ENCODE data around the gene CCDC57.

DNA sequence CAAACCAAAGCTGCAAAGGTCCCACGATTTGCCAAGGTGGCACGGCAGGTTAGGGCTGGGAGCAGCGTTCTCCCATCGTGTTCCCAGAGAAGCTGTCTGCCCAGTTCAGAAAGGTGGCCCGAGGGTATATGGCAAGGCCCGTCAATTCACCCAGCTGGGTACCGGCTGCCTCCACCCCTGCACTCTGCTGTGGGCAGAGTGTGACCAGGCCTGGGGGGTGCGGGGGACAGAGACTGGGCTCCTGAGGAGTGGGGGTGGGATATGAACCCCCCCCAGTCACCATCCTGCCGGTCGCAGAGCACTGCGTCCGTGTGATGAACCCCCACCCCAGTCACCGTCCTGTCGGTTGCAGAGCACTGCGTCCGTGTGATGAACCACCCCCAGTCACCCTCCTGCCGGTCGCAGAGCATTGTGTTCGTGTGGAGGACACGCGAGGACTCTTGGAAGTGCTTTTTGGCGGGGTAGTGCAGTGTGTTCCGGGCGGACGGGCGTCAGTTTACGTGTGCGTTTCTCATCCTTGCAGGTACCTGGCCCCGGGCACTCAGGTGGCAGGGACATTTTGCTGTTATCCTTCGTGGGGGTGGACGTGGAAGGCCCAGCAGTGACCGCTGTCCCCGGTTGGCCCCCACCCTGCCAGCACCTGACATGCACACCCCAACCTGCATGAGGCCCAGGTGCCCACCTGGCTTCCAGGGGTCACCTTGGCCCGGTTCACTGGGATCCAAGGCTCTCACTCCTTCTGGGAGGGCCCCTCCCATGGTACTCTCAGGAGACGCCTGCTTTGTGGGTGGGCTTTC, 111.9 kb downstream of the CCDC57 start:
- TF ChIP-seq, protein P1, sequence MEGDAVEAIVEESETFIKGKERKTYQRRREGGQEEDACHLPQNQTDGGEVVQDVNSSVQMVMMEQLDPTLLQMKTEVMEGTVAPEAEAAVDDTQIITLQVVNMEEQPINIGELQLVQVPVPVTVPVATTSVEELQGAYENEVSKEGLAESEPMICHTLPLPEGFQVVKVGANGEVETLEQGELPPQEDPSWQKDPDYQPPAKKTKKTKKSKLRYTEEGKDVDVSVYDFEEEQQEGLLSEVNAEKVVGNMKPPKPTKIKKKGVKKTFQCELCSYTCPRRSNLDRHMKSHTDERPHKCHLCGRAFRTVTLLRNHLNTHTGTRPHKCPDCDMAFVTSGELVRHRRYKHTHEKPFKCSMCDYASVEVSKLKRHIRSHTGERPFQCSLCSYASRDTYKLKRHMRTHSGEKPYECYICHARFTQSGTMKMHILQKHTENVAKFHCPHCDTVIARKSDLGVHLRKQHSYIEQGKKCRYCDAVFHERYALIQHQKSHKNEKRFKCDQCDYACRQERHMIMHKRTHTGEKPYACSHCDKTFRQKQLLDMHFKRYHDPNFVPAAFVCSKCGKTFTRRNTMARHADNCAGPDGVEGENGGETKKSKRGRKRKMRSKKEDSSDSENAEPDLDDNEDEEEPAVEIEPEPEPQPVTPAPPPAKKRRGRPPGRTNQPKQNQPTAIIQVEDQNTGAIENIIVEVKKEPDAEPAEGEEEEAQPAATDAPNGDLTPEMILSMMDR (conservative IDR thresholded peaks at IDR 0.05; ENCODE audit: low read depth, low read length): no peak
- no peak for TF ChIP-seq EZH2 (IDR thresholded peaks at IDR 0.05; ENCODE audit: low read length, unreplicated experiment)
- TF ChIP-seq EZH2phosphoT487 (IDR thresholded peaks at IDR 0.05; ENCODE audit: borderline replicate concordance, low read length): no peak
